HUES6 (cell line): ENCODE data around the gene SETD5.
A peak's percentile ranks its signal among the peaks of the same experiment; 100 is the strongest.

ENCODE experiments used
- H3K27ac ChIP-seq: 2 replicates; pipeline ENCODE4 v1.7.0; 2013; ENCODE audit warnings: low read depth, mild to moderate bottlenecking, low read length, inconsistent platforms
- H3K27me3 ChIP-seq: 2 replicates; pipeline ENCODE4 v1.6.1; 2013; ENCODE audit warnings: low read length; ENCODE audit not compliant: control insufficient read depth, insufficient read depth
- H3K36me3 ChIP-seq: 2 replicates; pipeline ENCODE4 v1.6.1; 2013; ENCODE audit warnings: low read length; ENCODE audit not compliant: control insufficient read depth, insufficient read depth
- H3K4me1 ChIP-seq: 2 replicates; pipeline ENCODE4 v1.6.1; 2013; ENCODE audit warnings: low read length; ENCODE audit not compliant: control insufficient read depth, insufficient read depth
- H3K4me3 ChIP-seq: 2 replicates; pipeline ENCODE4 v1.5.1; 2013; ENCODE audit warnings: low read depth, low read length
- H3K9ac ChIP-seq: one replicate; pipeline ENCODE4 v1.6.1; 2013; ENCODE audit warnings: mild to moderate bottlenecking, low read length
- H3K9me3 ChIP-seq: 2 replicates; pipeline ENCODE4 v1.6.1; 2013; ENCODE audit warnings: low read depth, low read length; ENCODE audit not compliant: control insufficient read depth, insufficient read depth

The SETD5 gene, protein sequence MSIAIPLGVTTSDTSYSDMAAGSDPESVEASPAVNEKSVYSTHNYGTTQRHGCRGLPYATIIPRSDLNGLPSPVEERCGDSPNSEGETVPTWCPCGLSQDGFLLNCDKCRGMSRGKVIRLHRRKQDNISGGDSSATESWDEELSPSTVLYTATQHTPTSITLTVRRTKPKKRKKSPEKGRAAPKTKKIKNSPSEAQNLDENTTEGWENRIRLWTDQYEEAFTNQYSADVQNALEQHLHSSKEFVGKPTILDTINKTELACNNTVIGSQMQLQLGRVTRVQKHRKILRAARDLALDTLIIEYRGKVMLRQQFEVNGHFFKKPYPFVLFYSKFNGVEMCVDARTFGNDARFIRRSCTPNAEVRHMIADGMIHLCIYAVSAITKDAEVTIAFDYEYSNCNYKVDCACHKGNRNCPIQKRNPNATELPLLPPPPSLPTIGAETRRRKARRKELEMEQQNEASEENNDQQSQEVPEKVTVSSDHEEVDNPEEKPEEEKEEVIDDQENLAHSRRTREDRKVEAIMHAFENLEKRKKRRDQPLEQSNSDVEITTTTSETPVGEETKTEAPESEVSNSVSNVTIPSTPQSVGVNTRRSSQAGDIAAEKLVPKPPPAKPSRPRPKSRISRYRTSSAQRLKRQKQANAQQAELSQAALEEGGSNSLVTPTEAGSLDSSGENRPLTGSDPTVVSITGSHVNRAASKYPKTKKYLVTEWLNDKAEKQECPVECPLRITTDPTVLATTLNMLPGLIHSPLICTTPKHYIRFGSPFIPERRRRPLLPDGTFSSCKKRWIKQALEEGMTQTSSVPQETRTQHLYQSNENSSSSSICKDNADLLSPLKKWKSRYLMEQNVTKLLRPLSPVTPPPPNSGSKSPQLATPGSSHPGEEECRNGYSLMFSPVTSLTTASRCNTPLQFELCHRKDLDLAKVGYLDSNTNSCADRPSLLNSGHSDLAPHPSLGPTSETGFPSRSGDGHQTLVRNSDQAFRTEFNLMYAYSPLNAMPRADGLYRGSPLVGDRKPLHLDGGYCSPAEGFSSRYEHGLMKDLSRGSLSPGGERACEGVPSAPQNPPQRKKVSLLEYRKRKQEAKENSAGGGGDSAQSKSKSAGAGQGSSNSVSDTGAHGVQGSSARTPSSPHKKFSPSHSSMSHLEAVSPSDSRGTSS (N-terminal part only)

DNA sequence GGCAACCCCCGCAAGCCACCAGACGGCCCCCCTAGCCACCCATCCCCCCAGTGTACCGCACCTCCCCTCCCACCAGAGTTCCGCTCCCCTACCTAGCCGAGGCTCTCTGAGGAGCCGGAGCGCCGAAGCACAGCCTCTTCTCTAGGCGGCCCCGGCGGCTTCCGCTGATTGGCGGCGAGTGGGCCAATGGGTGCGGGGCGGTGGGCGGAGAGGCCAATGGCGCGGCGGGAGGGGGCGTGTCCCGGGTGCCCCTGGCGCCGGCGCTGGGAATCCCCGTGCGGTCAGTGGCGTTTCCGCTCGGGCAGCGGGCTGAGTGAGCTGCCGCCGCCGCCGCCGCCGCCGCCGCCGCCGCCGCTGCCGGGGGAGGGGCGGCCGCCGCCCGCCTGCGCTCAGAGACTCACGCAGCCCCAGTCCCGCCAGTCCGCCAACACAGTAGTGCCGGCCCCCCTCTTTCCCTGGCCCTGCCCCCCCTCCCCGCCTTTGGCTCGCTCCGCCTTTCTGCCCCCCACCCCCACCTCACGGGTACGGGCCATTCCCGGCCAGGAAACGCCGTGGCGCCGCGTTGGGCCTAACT is at the start of gene SETD5:
TSS of gene SETD5 (plus strand) at position 284 of the 574 bp plus-strand sequence. CDS start 31,324 bp downstream, outside the sequence.
- Histone ChIP-seq H3K27me3 (no peaks in the 10 kb centered on the region), H3K9me3 (no peaks in the 10 kb centered on the region), H3K4me3 (peak within 1 kb of the TSS; percentile 86), H3K27ac (peak within 1 kb of the TSS; percentile 93), H3K36me3 (peaks cover 37% of the 10 kb centered on the region), H3K9ac (peak within 1 kb of the TSS; percentile 100), H3K4me1 (peaks cover 31% of the 10 kb centered on the region)

DNA sequence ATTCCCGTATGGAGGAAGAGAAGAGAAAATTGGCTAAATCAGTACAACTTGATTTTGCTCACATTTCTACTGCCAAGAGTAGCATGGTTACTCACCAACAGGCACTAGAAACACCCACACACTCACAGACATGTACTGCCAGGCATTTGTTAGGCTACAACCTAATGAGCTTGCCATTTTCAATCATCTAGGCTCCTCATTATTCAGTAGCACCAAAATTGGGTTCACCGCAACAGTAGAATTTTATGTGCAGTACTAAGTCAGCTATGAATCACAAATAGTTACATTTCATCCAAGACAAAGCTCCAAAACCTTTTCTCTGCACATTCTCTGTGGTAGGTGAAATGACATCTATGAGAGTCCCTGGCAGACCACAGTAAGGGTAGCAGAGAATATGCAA is 49.5 kb upstream of the SETD5 start:
- Histone ChIP-seq H3K9ac (no peak overlapping the region), H3K4me1 (peaks cover 15% of the 10 kb centered on the region), H3K9me3 (no peaks in the 10 kb centered on the region), H3K36me3 (no peaks in the 10 kb centered on the region), H3K27me3 (no peaks in the 10 kb centered on the region), H3K27ac (no peak overlapping the region), H3K4me3 (no peak overlapping the region)

DNA sequence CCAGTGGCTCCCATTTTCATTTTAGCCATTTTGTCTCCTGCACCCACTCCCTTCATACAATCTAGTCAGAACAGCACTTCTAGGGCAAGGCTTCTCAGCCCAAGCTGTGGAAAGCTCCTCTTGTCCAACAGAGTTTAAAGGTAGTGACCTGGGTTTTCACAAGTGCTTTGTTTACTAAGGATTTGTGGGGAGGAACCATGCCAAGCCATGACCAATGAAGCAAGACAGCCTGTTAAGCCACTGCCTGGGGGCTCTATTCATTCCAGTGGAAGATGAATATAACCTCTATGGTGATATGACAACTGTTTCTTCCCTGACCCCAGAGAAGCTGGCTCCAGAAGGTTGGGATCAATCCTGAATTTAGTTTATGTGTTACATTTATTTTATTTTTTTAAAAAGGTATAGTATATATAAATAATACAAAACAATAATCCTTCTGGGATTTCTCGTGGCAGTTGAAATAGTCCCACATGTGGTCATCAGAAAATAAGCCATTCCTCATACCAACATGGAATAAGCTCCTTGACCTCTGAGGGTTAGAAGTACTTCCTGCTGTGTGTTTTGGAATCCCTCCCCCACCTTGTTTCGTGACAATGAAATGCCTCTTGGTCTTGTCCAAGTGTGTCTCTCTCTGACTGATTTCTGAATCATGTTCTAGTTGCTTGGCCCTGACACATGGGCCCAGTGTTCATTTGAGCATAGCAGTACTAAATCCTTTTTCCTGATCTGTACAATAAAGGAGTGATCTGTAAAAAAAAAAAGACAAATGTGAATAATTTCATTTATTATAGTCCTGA is 47.9 kb upstream of the SETD5 start:
- no peaks in the 10 kb centered on the region for H3K9me3 ChIP-seq
- no peaks in the 10 kb centered on the region for H3K36me3 ChIP-seq
- H3K9ac ChIP-seq = no peak overlapping the region
- peaks cover 19% of the 10 kb centered on the region for H3K4me1 ChIP-seq
- H3K27ac ChIP-seq = no peak overlapping the region
- no peak overlapping the region for H3K4me3 ChIP-seq
- no peaks in the 10 kb centered on the region for H3K27me3 ChIP-seq

DNA sequence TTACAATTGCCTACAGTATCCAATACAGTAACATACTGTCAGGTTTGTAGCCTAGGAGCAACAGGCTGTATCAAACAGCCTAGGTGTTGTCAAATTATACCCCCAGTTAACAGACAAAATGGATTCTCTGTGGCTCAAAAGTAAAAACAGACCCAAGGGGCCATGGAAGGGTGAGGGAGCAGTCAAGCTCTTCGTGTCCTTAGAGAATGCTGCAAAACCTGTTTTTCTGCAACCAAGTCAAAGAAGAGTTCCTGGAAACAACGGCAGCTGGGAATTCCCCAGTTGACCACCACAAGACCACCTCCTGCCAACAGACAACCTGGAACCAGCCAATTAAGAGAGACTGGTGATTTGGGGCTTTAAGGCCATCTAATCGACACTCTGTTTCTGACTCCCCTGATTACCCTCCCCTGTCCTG is 45.7 kb upstream of the SETD5 start:
- Histone ChIP-seq H3K27ac (no peak overlapping the region), H3K9ac (no peak overlapping the region), H3K4me3 (no peak overlapping the region), H3K4me1 (peaks cover 19% of the 10 kb centered on the region), H3K36me3 (no peaks in the 10 kb centered on the region), H3K27me3 (no peaks in the 10 kb centered on the region), H3K9me3 (no peaks in the 10 kb centered on the region)

DNA sequence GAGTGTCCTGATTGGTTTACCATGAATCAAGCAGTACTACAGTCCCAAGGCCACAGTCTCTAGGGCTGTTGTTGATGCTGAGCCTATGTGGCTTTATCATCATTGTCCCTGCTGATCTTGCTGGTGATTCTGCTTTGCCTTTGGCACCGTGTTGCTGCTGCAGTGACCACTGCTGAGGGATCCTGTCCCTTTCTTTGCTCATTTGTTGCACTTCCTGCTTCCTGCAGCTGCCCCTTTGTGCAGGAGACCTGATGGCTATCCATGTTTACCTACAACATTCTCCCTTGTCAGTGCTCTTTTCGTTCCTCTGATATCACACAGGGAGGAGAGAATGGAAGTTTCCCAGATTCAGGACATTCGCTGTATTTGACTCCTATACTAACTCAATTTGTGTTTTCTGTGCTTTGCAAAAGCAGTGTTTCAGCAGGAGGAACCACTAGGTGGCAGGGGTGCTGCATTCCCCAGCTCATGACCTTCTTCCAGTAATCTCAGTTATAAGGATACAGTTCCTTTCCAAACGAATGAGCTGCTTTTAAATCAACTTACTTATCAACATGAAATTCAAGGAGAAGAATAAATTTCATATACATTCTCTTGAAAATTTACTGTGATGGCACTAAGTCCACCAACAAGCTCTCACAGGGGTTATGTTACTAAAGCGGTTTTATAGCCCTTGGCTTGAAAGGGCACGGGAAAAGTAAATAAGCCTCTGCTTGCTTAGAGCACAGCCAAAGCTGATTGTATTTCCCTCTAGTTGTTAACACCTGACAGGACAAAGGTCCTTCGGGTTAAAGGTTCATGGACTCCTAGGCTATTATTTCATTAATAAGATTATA is 44.3 kb upstream of the SETD5 start:
- Histone ChIP-seq H3K36me3 (no peaks in the 10 kb centered on the region), H3K27me3 (no peaks in the 10 kb centered on the region), H3K4me3 (no peak overlapping the region), H3K27ac (no peak overlapping the region), H3K9ac (peak overlapping the region; percentile 46), H3K4me1 (peaks cover 19% of the 10 kb centered on the region), H3K9me3 (no peaks in the 10 kb centered on the region)

DNA sequence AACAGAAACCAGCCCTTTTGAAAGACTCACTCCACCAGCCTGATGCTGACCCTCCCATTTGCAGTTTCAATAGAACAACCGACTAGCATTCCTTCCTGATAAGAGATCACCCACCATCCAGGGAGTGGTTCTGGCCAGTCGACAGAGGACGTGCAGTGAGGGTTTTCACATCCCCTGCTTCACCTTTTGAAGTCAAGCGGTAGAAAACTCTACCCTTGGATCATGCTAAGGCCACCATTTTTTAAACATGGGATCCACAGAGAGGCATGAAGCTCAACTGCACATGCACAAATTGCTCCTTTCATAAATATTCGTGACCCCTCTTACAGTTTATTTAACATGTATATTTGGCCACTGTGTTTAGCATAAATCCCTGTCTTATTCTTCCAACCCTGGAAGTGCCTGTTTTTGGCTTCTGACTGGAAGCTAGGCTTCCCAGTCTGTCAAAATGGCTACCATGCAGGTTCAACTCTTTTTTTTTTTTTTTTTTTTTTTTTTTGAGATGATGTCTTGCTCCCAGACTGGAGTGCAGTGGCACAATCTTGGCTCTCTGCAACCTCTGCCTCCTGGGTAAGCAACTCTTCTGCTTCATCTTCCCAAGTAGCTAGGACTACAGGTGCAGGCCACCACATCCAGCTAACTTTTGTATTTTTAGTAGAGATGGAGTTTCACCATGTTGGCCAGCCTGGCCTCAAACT is 35.6 kb upstream of the SETD5 start:
- Histone ChIP-seq H3K27ac (no peak overlapping the region), H3K27me3 (no peaks in the 10 kb centered on the region), H3K36me3 (peaks cover 22% of the 10 kb centered on the region), H3K9me3 (no peaks in the 10 kb centered on the region), H3K4me3 (peak overlapping the region; percentile 80), H3K4me1 (no peaks in the 10 kb centered on the region), H3K9ac (no peak overlapping the region)

DNA sequence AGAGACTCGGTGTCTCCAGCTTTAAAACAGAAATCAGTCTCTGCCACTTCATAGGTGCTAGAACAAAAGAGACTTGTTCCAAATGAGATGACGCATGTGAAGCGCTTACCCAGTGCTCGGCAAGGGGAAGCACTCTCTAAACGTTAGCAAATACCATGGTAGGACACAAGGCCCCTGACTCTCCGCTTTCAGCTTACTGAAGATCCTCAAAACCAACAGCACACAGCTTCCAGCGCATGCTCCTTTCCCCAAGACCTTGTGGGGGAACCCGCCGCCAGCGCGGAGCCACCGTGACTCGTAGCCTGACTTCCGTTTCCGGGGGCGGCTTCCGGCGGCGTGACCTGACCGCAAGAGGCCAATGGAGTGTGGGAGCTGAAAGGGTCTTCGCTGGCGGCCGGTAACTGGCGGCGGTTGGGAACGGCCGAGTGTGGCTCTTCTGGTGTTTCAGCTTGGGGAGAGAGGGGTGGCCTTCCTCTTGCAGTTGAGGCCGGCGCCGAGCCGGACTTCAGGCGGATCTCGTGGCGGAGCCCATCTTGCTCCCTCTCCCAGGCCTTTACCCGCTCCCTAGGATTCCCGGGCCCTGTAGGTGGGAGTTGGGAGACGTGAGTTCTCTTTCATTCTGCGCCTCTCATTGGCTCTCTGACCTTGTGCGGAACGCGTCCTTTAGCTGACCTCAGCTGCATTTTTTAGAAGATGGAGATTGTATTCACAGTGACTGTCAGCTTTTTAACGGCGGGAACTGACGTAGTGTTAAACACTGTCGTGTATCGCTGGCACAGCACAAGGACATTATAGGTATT is 34.5 kb upstream of the SETD5 start, which contains the start of gene THUMPD3:
TSS of gene THUMPD3 (plus strand) at position 324 of the 800 bp plus-strand sequence. CDS start 2,015 bp downstream, outside the sequence.
- peak within 1 kb of the TSS; percentile 82 for H3K27ac ChIP-seq
- peak within 1 kb of the TSS; percentile 80 for H3K4me3 ChIP-seq
- peak within 1 kb of the TSS; percentile 85 for H3K9ac ChIP-seq
- H3K9me3 ChIP-seq = no peaks in the 10 kb centered on the region
- H3K4me1 ChIP-seq = no peaks in the 10 kb centered on the region
- no peaks in the 10 kb centered on the region for H3K27me3 ChIP-seq
- H3K36me3 ChIP-seq = peaks cover 29% of the 10 kb centered on the region

DNA sequence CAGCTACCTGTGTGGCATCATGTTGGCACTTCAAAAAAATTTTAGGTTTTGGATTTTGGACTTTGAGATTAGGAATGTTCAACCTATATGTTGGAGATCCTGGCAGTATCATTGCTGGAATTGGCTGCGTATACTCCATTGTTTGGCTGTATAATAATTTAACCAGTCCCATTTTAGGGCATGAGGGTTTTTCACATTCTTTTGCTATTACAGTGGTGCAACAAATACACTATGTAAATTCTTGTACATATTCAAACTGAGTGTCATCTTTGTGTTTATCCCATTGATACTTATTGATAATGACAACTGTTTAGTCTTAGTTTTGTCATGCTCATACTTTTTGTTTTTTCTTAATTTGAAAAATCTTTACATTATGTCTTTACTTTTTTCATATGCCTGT is 27.9 kb upstream of the SETD5 start:
- H3K27me3 ChIP-seq = no peaks in the 10 kb centered on the region
- H3K36me3 ChIP-seq = peaks cover 85% of the 10 kb centered on the region

DNA sequence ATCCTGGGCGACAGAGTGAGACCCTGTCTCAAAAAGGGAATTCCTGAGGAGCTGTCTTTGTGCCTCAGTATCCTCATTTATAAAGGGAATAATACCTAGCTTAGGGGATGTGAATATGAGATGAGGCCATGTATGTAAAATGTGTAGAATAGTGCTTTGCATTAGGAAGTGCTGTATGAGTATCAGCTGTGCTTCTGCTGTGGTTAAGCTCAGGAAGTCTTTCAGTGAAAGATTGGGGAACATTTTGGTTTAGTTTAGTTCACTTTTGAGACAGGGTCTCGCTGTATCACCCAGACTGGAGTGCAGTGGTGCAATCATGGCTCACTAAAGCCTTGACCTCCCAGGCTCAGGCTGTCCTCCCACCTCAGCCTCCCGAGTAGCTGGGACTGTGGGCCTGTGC is 23.9 kb upstream of the SETD5 start:
- Histone ChIP-seq H3K4me1 (no peaks in the 10 kb centered on the region), H3K27me3 (no peaks in the 10 kb centered on the region), H3K36me3 (peaks cover 92% of the 10 kb centered on the region), H3K9me3 (no peaks in the 10 kb centered on the region), H3K27ac (no peak overlapping the region), H3K4me3 (no peak overlapping the region), H3K9ac (no peak overlapping the region)

More for the DNA sequence above, 27.9 kb upstream of the SETD5 start:
- H3K9ac ChIP-seq = no peak overlapping the region
- no peak overlapping the region for H3K27ac ChIP-seq
- no peaks in the 10 kb centered on the region for H3K9me3 ChIP-seq
- H3K4me3 ChIP-seq = no peak overlapping the region
- H3K4me1 ChIP-seq = no peaks in the 10 kb centered on the region
